ENCODE measurements around the gene RPTOR.

Gene RPTOR

GRCh38 chr17:80919331-80920311 is 375.0 kb downstream of the RPTOR start:
- Histone ChIP-seq H3K4me3 (ENCODE audit: low read length) (no peak overlapping the region), H3K4me2 (ENCODE audit: low read length) (no peak overlapping the region)

GRCh38 chr17:80920441-80920840 is 375.8 kb downstream of the RPTOR start:
- no peaks in the 10 kb centered on the region for H3K4me1 ChIP-seq (ENCODE audit: low read length)
- TF ChIP-seq CTCF (IDR thresholded peaks at IDR 0.05; ENCODE audit: low read depth, low read length), result no peak
- TF ChIP-seq EZH2phosphoT487 (IDR thresholded peaks at IDR 0.05; ENCODE audit: low read depth), result no peak

More at GRCh38 chr17:80919331-80920311, 375.0 kb downstream of the RPTOR start:
- Histone ChIP-seq H3K27me3 (ENCODE audit: low read depth, low read length) (no peaks in the 10 kb centered on the region), H3K9me3 (ENCODE audit: insufficient read depth, low read length) (peaks cover 4% of the 10 kb centered on the region; the same call in 1 of the 2 replicates), H3K27ac (ENCODE audit: low read length) (no peak overlapping the region), H2AFZ (ENCODE audit: low read depth, low read length) (no peak overlapping the region), H3K36me3 (replicated peaks; ENCODE audit: low read depth, low read length) (peaks cover 7% of the 10 kb centered on the region), H4K20me1 (ENCODE audit: insufficient read depth, low read length) (no peaks in the 10 kb centered on the region), H3K79me2 (ENCODE audit: low read length) (no peaks in the 10 kb centered on the region), H3K4me1 (ENCODE audit: low read length) (no peaks in the 10 kb centered on the region), H3K9ac (ENCODE audit: low read length) (no peak overlapping the region)
- TF ChIP-seq CTCF (IDR thresholded peaks at IDR 0.05; ENCODE audit: low read depth, low read length), result no peak
- TF ChIP-seq EZH2phosphoT487 (IDR thresholded peaks at IDR 0.05; ENCODE audit: low read depth), result no peak

GRCh38 chr17:80921159-80921558 is 376.5 kb downstream of the RPTOR start:
- Histone ChIP-seq H3K27ac (ENCODE audit: low read length) (no peak overlapping the region), H3K79me2 (ENCODE audit: low read length) (no peaks in the 10 kb centered on the region), H3K9ac (ENCODE audit: low read length) (no peak overlapping the region), H3K4me3 (ENCODE audit: low read length) (no peak overlapping the region), H3K36me3 (replicated peaks; ENCODE audit: low read depth, low read length) (peaks cover 2% of the 10 kb centered on the region), H3K27me3 (ENCODE audit: low read depth, low read length) (no peaks in the 10 kb centered on the region), H3K4me2 (ENCODE audit: low read length) (no peak overlapping the region), H3K9me3 (ENCODE audit: insufficient read depth, low read length) (no peaks in the 10 kb centered on the region), H2AFZ (ENCODE audit: low read depth, low read length) (no peak overlapping the region), H3K4me1 (ENCODE audit: low read length) (no peaks in the 10 kb centered on the region), H4K20me1 (ENCODE audit: insufficient read depth, low read length) (no peaks in the 10 kb centered on the region)
- TF ChIP-seq EZH2phosphoT487 (IDR thresholded peaks at IDR 0.05; ENCODE audit: low read depth) (no peak), CTCF (IDR thresholded peaks at IDR 0.05; ENCODE audit: low read depth, low read length) (no peak)

More at GRCh38 chr17:80920441-80920840, 375.8 kb downstream of the RPTOR start:
- Histone ChIP-seq H3K79me2 (ENCODE audit: low read length) (no peaks in the 10 kb centered on the region), H3K27ac (ENCODE audit: low read length) (no peak overlapping the region), H4K20me1 (ENCODE audit: insufficient read depth, low read length) (no peaks in the 10 kb centered on the region), H3K36me3 (replicated peaks; ENCODE audit: low read depth, low read length) (peaks cover 3% of the 10 kb centered on the region), H3K4me3 (ENCODE audit: low read length) (no peak overlapping the region), H3K27me3 (ENCODE audit: low read depth, low read length) (no peaks in the 10 kb centered on the region), H3K4me2 (ENCODE audit: low read length) (no peak overlapping the region), H3K9ac (ENCODE audit: low read length) (no peak overlapping the region), H3K9me3 (ENCODE audit: insufficient read depth, low read length) (no peaks in the 10 kb centered on the region), H2AFZ (ENCODE audit: low read depth, low read length) (no peak overlapping the region)

GRCh38 chr17:80921741-80922579 is 377.3 kb downstream of the RPTOR start:
- H3K27ac ChIP-seq (ENCODE audit: low read length), result no peak overlapping the region
- H3K9ac ChIP-seq (ENCODE audit: low read length), result no peak overlapping the region
- no peaks in the 10 kb centered on the region for H4K20me1 ChIP-seq (ENCODE audit: insufficient read depth, low read length)
- no peak overlapping the region for H2AFZ ChIP-seq (ENCODE audit: low read depth, low read length)
- no peaks in the 10 kb centered on the region for H3K36me3 ChIP-seq (replicated peaks; ENCODE audit: low read depth, low read length)
- no peaks in the 10 kb centered on the region for H3K4me1 ChIP-seq (ENCODE audit: low read length)
- no peak overlapping the region for H3K4me3 ChIP-seq (ENCODE audit: low read length)
- no peaks in the 10 kb centered on the region for H3K9me3 ChIP-seq (ENCODE audit: insufficient read depth, low read length)
- no peaks in the 10 kb centered on the region for H3K79me2 ChIP-seq (ENCODE audit: low read length)
- H3K4me2 ChIP-seq (ENCODE audit: low read length), result no peak overlapping the region
- no peak for TF ChIP-seq EZH2phosphoT487 (IDR thresholded peaks at IDR 0.05; ENCODE audit: low read depth)
- TF ChIP-seq CTCF (IDR thresholded peaks at IDR 0.05; ENCODE audit: low read depth, low read length), result no peak
- no peaks in the 10 kb centered on the region for H3K27me3 ChIP-seq (ENCODE audit: low read depth, low read length)
